Measurements from ENCODE around the gene TMEM44.
"Not testable (repeated sequence)": the region's sequence is repeated elsewhere in the genome, so short reads cannot be mapped to it uniquely, and the experiment has no call there.

The TMEM44 gene

DNA sequence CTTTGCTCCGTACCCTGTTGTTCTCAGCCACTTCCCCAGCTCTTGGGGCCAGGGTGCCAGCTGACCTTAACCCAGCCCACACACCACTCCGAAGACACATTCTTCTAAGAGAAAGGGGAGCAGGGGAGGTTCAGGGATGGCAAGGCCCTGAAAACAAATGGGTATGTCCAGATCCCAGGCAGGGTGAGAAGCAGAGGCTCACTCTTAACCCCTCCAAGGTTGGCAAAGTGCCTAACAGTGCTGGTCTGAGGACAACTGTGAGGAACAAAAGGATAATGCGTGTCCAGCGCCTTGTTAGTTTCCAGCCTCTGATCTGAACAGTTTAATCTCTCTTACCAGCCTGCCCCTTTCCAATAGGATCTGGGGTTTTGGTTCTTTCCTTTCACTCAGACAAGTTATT lies 1.5 kb downstream of the TMEM44 start:
- DNase-seq (ENCODE audit: low read depth, low spot score) = no peak
- Histone ChIP-seq H3K9ac (ENCODE audit: insufficient read length, low read depth) (peak overlapping the region; percentile 26), H3K27me3 (ENCODE audit: insufficient read depth, insufficient read length) (no peaks in the 10 kb centered on the region), H3K36me3 (ENCODE audit: insufficient read depth, insufficient read length, low read length) (peaks cover 43% of the 10 kb centered on the region), H3K4me1 (ENCODE audit: insufficient read depth, insufficient read length) (peaks cover 6% of the 10 kb centered on the region), H3K9me3 (ENCODE audit: insufficient read depth, low read length) (peaks cover 21% of the 10 kb centered on the region), H3K4me3 (ENCODE audit: insufficient read length, low read depth) (no peak overlapping the region)
- TF ChIP-seq YY1 (IDR thresholded peaks at IDR 0.05; ENCODE audit: insufficient read depth, insufficient read length) (no peak), ZNF274 (IDR thresholded peaks at IDR 0.05; ENCODE audit: low read depth, low read length) (no peak), SUZ12 (IDR thresholded peaks at IDR 0.05; ENCODE audit: extremely low read depth, insufficient read depth, insufficient read length) (no peak)

DNA sequence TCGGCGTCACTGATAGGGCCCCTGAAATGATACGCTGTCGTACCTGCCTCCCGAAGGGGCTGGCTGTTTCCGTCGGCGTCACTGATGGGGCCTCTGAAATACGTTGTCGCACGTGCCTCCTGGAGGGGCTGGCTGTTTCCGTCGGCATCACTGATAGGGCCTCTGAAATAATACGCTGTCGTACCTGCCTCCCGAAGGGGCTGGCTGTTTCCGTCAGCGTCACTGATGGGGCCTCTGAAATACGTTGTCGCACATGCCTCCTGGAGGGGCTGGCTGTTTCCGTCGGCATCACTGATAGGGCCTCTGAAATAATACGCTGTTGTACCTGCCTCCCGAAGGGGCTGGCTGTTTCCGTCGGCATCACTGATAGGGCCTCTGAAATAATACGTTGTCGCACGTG lies 2.5 kb downstream of the TMEM44 start:
- not testable (repeated sequence) for H3K9ac ChIP-seq (ENCODE audit: insufficient read length, low read depth); DNase-seq (ENCODE audit: low read depth, low spot score); H3K4me3 ChIP-seq (ENCODE audit: insufficient read length, low read depth); H3K4me1 ChIP-seq (ENCODE audit: insufficient read depth, insufficient read length); H3K27me3 ChIP-seq (ENCODE audit: insufficient read depth, insufficient read length)
- peaks cover 51% of the 10 kb centered on the region for H3K36me3 ChIP-seq (ENCODE audit: insufficient read depth, insufficient read length, low read length)
- H3K9me3 ChIP-seq (ENCODE audit: insufficient read depth, low read length) = peaks cover 21% of the 10 kb centered on the region

DNA sequence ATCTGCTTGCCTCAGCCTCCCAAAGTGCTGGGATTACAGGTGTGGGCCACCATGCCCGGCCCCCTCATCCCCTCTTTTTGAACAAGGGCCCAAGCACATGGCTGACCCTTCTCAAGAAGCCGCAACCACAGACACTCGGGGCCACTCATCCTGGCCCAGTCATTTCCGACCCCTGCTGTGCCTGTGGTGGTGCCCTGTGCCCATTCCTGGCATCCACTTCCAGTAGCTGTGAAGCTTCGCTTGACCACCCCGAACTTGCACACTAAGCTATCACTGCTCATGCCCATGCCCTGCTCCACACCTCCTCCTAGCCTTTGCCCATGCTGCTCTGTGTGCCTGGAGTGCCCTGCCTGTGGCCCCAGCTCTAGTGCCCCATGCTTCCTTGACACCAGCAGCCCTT lies 8.3 kb downstream of the TMEM44 start:
- Histone ChIP-seq H3K9me3 (ENCODE audit: insufficient read depth, low read length) (peaks cover 6% of the 10 kb centered on the region; the same call in 1 of the 2 replicates), H3K36me3 (ENCODE audit: insufficient read depth, insufficient read length, low read length) (peaks cover 77% of the 10 kb centered on the region), H3K9ac (ENCODE audit: insufficient read length, low read depth) (no peak overlapping the region), H3K4me3 (ENCODE audit: insufficient read length, low read depth) (no peak overlapping the region), H3K27me3 (ENCODE audit: insufficient read depth, insufficient read length) (no peaks in the 10 kb centered on the region), H3K4me1 (ENCODE audit: insufficient read depth, insufficient read length) (peaks cover 9% of the 10 kb centered on the region)
- no peak for TF ChIP-seq ZNF274 (IDR thresholded peaks at IDR 0.05; ENCODE audit: low read depth, low read length)
- no peak for TF ChIP-seq SUZ12 (IDR thresholded peaks at IDR 0.05; ENCODE audit: extremely low read depth, insufficient read depth, insufficient read length)
- no peak for TF ChIP-seq YY1 (IDR thresholded peaks at IDR 0.05; ENCODE audit: insufficient read depth, insufficient read length)
- no peak for DNase-seq (ENCODE audit: low read depth, low spot score)

DNA sequence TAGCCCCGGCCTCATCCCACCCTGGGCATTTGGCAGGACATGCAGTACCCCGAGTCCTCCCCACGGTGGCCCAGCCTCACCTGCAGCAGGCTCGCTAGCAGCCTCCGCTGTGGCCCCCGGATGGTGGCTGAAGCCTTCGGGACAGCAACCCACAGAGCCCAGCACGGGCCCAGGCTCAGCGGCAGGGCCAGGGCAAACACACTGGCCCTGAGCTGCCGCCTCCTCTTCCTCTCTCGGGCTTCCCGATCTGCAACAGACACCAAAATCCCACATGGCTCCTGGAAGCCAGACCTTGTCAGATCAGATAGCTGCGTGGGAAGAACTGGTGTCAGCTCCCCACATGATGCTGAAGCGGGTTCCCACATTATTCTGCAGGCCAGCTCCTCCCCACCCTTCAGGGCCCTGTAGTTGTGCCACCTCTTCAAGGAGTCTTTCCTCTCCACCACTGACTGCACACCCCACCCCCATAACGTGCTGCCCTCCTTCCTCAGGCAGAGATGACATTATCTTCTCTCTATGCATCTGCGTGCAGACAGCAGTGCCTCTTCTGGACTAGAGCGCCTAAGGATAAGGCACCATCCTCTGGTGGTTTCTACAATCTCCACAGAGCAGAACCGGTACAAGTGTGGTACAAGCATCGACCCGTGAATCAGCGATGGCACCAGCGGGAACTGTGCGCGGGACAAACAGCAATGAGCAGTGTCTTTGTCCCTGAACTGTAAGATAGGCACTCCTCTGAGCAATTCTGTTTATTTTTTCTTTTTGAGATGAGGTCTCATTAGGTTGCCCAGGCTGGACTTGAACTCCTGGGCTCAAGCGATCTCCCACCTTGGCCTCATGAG lies 9.5 kb downstream of the TMEM44 start:
- H3K27me3 ChIP-seq (ENCODE audit: insufficient read depth, insufficient read length) = no peaks in the 10 kb centered on the region

DNA sequence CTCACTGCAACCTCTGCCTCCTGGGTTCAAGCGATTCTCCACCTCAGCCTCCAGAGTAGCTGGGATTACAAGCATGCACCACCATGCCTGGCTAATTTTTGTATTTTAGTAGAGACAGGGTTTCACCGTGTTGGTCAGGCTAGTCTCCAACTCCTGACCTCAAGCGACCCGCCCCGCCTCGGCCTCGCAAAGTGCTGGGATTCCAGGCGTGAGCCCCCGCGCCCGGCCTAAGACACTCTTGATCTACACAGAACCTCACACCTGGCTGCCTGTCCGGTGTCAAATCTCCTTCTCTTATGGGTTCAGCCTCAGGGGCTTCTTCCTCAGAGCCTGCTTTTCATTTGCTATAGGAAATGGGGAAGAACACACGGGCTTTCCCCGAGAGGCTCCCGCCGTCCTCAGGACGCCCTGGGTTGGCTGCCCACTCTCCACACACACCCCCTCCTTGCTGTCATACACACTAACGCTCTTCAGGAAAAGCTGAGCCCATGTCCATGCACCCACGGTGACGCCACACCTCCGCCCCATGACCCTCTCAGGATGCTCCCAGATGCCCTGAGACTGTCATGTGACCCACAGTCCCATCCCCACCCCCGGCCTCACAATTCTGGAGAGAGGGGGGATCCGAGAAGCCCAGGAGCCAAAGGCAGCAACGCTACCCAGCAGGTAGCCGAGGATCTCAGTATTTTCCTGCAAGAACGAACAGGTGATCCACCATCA lies 10.4 kb downstream of the TMEM44 start:
- peak overlapping the region; percentile 3 for H3K9ac ChIP-seq (ENCODE audit: insufficient read length, low read depth)

More for the DNA sequence above, 9.5 kb downstream of the TMEM44 start:
- peaks cover 78% of the 10 kb centered on the region for H3K36me3 ChIP-seq (ENCODE audit: insufficient read depth, insufficient read length, low read length)
- H3K4me1 ChIP-seq (ENCODE audit: insufficient read depth, insufficient read length) = peaks cover 9% of the 10 kb centered on the region
- DNase-seq (ENCODE audit: low read depth, low spot score) = no peak
- no peak overlapping the region for H3K9ac ChIP-seq (ENCODE audit: insufficient read length, low read depth)
- TF ChIP-seq SUZ12 (IDR thresholded peaks at IDR 0.05; ENCODE audit: extremely low read depth, insufficient read depth, insufficient read length) = no peak
- TF ChIP-seq YY1 (IDR thresholded peaks at IDR 0.05; ENCODE audit: insufficient read depth, insufficient read length) = no peak
- no peak for TF ChIP-seq ZNF274 (IDR thresholded peaks at IDR 0.05; ENCODE audit: low read depth, low read length)
- H3K4me3 ChIP-seq (ENCODE audit: insufficient read length, low read depth) = no peak overlapping the region
- no peaks in the 10 kb centered on the region for H3K9me3 ChIP-seq (ENCODE audit: insufficient read depth, low read length)

DNA sequence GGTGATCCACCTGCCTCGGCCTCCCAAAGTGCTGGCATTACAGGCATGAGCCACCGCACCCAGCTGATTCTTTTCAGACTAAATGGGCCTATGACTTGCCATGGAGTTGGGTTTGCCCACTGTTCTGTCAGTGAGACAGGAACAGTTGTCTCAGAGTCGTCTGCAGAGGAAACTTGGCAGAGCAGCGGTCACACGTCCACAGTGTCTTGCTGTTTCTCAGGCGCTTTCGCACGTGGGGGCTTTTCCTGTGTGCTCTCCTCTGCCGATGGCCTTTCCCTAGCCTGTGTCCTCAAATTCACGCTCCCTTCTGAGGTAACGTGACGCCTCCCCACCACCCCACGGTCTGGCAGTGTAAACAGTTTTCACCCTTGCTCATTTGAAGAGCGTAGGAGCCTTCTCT lies 11.3 kb downstream of the TMEM44 start:
- no peak for TF ChIP-seq ZNF274 (IDR thresholded peaks at IDR 0.05; ENCODE audit: low read depth, low read length)
- TF ChIP-seq YY1 (IDR thresholded peaks at IDR 0.05; ENCODE audit: insufficient read depth, insufficient read length) = no peak
- TF ChIP-seq SUZ12 (IDR thresholded peaks at IDR 0.05; ENCODE audit: extremely low read depth, insufficient read depth, insufficient read length) = no peak
- no peak for DNase-seq (ENCODE audit: low read depth, low spot score)
- H3K4me1 ChIP-seq (ENCODE audit: insufficient read depth, insufficient read length) = peaks cover 12% of the 10 kb centered on the region
- H3K4me3 ChIP-seq (ENCODE audit: insufficient read length, low read depth) = no peak overlapping the region
- peak overlapping the region; percentile 47 for H3K9ac ChIP-seq (ENCODE audit: insufficient read length, low read depth)
- peaks cover 72% of the 10 kb centered on the region for H3K36me3 ChIP-seq (ENCODE audit: insufficient read depth, insufficient read length, low read length)
- H3K27me3 ChIP-seq (ENCODE audit: insufficient read depth, insufficient read length) = no peaks in the 10 kb centered on the region
- H3K9me3 ChIP-seq (ENCODE audit: insufficient read depth, low read length) = no peaks in the 10 kb centered on the region

More for the DNA sequence above, 10.4 kb downstream of the TMEM44 start:
- TF ChIP-seq SUZ12 (IDR thresholded peaks at IDR 0.05; ENCODE audit: extremely low read depth, insufficient read depth, insufficient read length) (no peak), ZNF274 (IDR thresholded peaks at IDR 0.05; ENCODE audit: low read depth, low read length) (no peak), YY1 (IDR thresholded peaks at IDR 0.05; ENCODE audit: insufficient read depth, insufficient read length) (no peak)
- DNase-seq (ENCODE audit: low read depth, low spot score) = no peak
- no peaks in the 10 kb centered on the region for H3K9me3 ChIP-seq (ENCODE audit: insufficient read depth, low read length)
- H3K36me3 ChIP-seq (ENCODE audit: insufficient read depth, insufficient read length, low read length) = peaks cover 71% of the 10 kb centered on the region
- H3K4me1 ChIP-seq (ENCODE audit: insufficient read depth, insufficient read length) = peaks cover 9% of the 10 kb centered on the region
- H3K4me3 ChIP-seq (ENCODE audit: insufficient read length, low read depth) = no peak overlapping the region
- no peaks in the 10 kb centered on the region for H3K27me3 ChIP-seq (ENCODE audit: insufficient read depth, insufficient read length)

DNA sequence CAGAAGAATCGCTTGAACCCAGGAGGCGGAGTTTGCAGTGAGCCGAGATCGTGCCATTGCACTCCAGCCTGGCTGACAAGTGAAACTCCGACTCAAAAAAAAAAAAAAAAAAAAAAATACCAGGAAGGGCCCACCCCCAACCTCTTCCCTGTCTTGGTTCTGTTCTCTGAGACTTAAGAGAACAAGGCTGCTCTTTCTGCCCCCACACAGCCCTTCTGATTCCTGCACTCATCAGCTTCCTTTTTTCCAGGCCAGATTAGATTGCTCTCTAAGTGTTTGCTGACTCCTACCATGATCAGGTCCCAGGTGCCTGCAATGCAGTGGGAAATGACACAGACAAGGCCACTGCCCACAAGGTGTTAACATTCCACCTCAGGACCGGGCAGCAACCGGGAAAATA lies 13.0 kb downstream of the TMEM44 start:
- H3K27me3 ChIP-seq (ENCODE audit: insufficient read depth, insufficient read length) = no peaks in the 10 kb centered on the region
- H3K9ac ChIP-seq (ENCODE audit: insufficient read length, low read depth) = no peak overlapping the region
- no peak overlapping the region for H3K4me3 ChIP-seq (ENCODE audit: insufficient read length, low read depth)
- DNase-seq (ENCODE audit: low read depth, low spot score) = no peak
- no peaks in the 10 kb centered on the region for H3K9me3 ChIP-seq (ENCODE audit: insufficient read depth, low read length)
- H3K4me1 ChIP-seq (ENCODE audit: insufficient read depth, insufficient read length) = peaks cover 10% of the 10 kb centered on the region
- TF ChIP-seq ZNF274 (IDR thresholded peaks at IDR 0.05; ENCODE audit: low read depth, low read length) (no peak), SUZ12 (IDR thresholded peaks at IDR 0.05; ENCODE audit: extremely low read depth, insufficient read depth, insufficient read length) (no peak), YY1 (IDR thresholded peaks at IDR 0.05; ENCODE audit: insufficient read depth, insufficient read length) (no peak)
- peaks cover 73% of the 10 kb centered on the region for H3K36me3 ChIP-seq (ENCODE audit: insufficient read depth, insufficient read length, low read length)
